GM10847 (cell line): ENCODE results near the gene CHAT.

Source experiments
- POLR2A ChIP-seq: IDR thresholded peaks from 2 replicates; pipeline ENCODE4 v1.6.1; 2011; ENCODE audit not compliant: insufficient read length; ENCODE audit errors: extremely low read depth

Gene CHAT

GRCh38 chr10:49662169-49662830 lies 48.5 kb downstream of the CHAT start:
- no peak for TF ChIP-seq POLR2A

- no peak for TF ChIP-seq POLR2A
Measured at GRCh38 chr10:49663596-49663995, 49.8 kb downstream of the CHAT start.

GRCh38 chr10:49664006-49664841 lies 50.4 kb downstream of the CHAT start:
- no peak for TF ChIP-seq POLR2A

- no peak for TF ChIP-seq POLR2A
Measured at GRCh38 chr10:49664842-49665355, 51.1 kb downstream of the CHAT start.

- no peak for TF ChIP-seq POLR2A
Measured at GRCh38 chr10:49666054-49666615, 52.3 kb downstream of the CHAT start.

GRCh38 chr10:49666685-49667084 lies 52.8 kb downstream of the CHAT start:
- no peak for TF ChIP-seq POLR2A

GRCh38 chr10:49667991-49668390 lies 54.2 kb downstream of the CHAT start:
- TF ChIP-seq POLR2A = no peak

GRCh38 chr10:49668684-49669083 lies 54.8 kb downstream of the CHAT start:
- no peak for TF ChIP-seq POLR2A

- TF ChIP-seq POLR2A = no peak
Measured at GRCh38 chr10:49678827-49679479, 65.1 kb downstream of the CHAT start.

GRCh38 chr10:49679480-49679893 lies 65.7 kb downstream of the CHAT start, which contains the start of gene C10orf53:
TSS of gene C10orf53 (plus strand) at chr10:49679651. CDS start at chr10:49679698, 47 bp downstream.
- TF ChIP-seq POLR2A = no peak

GRCh38 chr10:49682879-49683278 lies 69.0 kb downstream of the CHAT start:
- TF ChIP-seq POLR2A = no peak

GRCh38 chr10:49686651-49687050 lies 72.8 kb downstream of the CHAT start:
- TF ChIP-seq POLR2A = no peak

GRCh38 chr10:49688261-49688846 lies 74.5 kb downstream of the CHAT start:
- TF ChIP-seq POLR2A = no peak

- no peak for TF ChIP-seq POLR2A
Measured at GRCh38 chr10:49688920-49689319, 75.1 kb downstream of the CHAT start.
